ENCODE data around the gene IL3.

Gene IL3, protein sequence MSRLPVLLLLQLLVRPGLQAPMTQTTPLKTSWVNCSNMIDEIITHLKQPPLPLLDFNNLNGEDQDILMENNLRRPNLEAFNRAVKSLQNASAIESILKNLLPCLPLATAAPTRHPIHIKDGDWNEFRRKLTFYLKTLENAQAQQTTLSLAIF

DNA sequence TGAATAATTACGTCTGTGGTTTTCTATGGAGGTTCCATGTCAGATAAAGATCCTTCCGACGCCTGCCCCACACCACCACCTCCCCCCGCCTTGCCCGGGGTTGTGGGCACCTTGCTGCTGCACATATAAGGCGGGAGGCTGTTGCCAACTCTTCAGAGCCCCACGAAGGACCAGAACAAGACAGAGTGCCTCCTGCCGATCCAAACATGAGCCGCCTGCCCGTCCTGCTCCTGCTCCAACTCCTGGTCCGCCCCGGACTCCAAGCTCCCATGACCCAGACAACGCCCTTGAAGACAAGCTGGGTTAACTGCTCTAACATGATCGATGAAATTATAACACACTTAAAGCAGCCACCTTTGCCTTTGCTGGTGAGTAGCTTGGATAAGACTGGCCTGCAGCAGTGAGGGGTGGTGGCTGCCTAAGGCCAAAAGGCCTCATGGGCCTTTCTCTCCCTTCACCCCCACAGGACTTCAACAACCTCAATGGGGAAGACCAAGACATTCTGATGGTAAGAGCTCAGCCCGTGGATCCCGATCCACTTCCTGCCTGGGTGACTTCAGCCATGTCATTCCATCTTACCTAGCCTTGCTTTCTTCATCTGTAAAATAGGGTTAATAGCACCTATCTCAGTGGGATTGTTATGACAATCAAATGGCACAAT is at the start of gene IL3:
Gene IL3 (plus strand): TSS at position 155 of the 661 bp plus-strand sequence. CDS start 52 bp downstream, at position 207.
- no peak for DNase-seq (ENCODE audit: low read depth)

DNA sequence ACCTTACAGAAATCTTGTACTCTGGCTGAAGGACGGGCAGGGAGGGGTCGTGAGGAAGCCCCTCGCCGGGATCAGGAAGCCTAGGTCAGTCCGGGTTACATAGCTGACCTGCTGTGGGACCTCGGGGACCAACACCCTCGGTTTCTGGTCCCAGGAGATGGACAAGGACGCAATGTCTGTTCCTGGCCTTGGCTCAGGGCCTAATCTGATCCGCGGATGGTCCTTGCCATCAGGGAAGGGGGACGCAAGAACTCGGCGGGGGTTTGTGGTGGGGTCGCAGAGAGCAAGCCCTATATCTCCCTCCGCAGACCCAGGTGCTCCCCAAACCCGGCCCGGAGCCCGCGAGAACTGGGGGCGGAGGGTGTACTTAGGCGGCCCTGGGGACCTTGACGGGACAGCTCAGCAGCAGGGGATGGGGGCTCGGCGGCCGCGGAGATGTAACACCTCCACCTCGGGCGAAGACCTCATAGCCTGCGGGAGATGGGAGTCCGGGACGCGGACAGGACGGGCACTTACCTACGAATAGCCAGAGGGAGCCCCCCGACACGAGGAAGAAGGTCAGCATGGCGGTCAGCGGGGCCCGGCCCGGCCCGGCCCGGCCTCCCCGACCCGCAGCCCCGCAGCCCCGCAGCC is 49.4 kb upstream of the IL3 start:
- no peak for DNase-seq (ENCODE audit: low read depth)

DNA sequence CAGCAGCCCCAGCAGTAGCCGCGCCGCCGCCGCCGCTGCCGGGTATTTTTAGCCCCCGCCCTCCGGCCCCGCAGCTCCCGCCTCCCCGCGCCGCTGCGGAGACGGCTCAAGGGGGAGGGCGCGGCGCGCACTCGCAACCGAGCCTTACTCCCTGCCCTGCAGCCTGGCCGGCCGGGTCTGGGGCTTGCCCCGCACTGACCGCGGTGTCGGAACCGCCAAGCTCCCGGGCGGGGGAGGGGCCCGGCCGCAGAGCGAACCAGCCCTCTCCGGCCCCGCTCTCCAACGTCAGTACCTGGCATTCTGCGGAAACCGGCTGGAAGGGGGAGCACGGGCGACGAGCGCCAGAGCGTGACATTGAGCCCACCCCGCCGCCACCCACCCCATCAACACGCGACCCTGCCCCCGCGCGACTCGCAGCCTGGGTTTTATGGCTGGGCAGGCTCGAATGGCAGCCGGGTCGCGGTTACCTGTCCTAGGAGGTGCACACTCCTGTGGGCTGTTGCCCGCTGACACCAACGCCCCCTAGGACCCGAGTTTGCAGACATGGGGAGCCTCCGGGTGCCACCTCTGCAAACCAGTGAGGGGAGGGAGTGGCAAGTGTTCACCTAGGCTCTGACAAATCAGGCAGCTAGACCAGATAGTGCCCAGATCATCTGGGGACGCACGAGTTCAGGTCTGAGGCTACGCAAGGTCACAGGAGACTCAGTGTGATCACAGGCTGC is 48.7 kb upstream of the IL3 start, which contains the start of gene ACSL6:
Gene ACSL6 (minus strand): TSS at position 37 of the 722 bp plus-strand sequence. CDS start 105 bp downstream, outside the sequence.
- DNase-seq (ENCODE audit: low read depth) = no peak

DNA sequence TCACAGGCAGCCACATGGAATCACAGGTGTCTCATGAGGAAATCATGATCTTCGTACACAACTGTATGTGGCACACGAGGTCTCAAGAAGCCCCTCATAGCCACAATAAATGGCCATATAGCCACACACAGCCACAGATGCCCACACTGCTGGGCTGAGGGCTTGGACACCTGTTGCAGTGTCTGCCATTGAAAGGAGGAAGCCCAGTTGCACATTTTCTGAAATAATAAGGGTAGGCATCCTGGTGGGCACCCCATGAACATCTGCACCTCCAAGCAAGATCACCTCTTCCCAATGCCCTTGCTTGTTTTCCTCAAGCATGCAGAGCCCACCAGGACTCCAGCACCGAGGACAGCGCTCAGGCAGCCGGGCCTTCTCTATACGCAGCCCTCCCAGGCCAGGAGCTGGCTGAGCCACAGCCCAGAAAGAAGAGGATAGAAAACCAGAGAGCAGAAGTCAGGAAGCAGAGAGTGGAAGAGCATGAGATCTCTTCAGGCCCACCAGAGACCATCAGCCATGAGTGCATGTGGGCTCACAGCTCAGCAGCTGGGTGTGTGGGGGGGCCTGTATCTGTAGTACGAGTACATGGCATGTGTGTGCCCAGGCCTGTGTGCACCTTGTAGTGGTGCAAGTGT is 48.0 kb upstream of the IL3 start:
- no peak for DNase-seq (ENCODE audit: low read depth)

DNA sequence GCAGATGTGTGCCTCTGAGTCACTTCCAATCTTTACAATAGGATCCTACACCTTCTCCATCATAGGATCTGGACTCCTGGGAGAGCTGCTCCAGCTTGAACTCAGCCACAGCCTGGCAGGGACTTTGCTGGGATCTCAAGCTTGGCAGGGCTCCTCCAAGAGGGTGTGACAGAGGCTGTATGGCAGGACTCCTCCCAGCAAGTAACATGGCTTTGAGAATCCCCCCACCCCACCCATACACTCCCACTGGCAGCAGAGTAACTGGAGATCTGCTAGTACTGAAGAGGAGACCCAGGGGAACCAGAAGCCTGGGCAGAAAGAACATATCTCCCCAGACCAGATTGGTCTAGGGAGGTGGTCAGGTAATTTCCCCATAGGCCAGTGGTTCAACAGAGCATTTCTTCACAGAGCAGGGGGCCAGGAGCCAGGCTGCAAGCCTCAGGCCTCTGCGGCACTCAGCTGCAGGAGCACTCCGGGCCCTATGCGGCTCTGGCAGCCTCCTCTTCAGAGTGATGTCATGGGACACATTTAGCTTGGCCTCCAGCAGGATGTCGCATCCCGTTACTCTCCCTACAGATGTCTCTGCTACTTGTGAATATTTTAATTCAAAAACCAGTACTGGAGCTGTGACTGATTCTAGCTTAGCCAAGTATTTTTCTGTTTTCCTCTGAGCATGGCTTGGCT is 47.3 kb upstream of the IL3 start:
- no peak for DNase-seq (ENCODE audit: low read depth)

DNA sequence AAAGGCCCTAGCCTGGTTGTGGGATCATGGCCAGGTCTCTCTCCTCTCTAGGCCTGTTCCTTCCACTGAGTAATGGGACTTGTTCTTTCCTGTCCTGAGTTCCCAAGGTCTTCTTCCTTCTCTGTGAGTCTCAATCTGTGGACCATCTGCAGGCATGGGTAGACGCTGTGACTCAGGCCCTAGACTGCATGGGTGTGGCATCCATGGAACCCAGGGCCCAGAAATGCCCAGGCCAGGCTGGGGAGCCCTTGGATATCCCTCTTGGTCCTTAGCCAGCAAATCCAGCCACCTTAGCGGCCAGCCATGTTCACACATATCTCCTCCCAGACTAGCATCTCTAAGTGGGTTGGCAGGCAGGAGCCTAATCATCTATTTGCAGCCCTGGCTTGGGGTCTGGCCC is 46.7 kb upstream of the IL3 start:
- no peak for DNase-seq (ENCODE audit: low read depth)

DNA sequence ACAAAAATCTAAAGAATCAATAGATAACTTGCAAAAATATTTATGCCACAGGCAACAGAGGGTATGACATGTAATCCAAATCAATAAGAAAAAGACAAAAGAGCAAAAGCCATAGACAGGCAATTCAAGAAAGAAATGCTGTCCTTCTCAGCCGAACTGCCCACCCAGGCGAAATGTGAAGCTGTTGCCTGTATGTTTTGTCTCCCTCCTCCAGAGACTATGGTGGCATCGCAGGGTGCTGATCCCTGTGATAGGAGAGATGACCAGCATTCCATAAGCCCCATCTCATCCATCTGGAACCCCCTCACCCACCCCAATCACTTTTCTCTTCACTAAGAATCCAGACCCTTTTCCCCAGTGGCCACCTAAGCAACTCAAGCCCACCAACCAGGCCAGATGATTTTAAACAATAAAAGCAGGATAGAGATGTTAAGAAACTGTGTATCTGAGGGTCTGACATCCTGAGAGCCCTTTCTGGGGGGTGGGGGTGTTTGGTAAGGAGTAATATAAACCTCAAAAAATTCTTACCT is 43.7 kb upstream of the IL3 start:
- no peak for DNase-seq (ENCODE audit: low read depth)

DNA sequence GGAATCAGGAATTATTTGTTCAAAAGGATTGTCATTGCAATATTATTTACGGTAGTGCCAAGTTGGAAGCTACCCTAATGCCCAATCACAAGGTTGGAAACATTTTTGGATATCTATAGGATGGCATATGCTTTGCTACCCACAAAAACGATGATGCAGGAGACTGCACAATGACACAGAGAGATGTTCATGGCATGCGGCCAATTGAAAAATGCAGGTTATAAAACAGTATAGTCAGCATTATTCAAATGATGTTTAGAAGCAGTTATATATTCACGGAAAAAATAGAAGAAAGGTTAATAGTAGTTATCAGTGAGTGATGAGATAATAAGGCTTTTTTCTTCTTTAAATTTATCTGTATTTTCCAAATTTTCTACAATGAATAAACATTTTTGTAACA is 43.1 kb upstream of the IL3 start:
- DNase-seq (ENCODE audit: low read depth) = no peak

DNA sequence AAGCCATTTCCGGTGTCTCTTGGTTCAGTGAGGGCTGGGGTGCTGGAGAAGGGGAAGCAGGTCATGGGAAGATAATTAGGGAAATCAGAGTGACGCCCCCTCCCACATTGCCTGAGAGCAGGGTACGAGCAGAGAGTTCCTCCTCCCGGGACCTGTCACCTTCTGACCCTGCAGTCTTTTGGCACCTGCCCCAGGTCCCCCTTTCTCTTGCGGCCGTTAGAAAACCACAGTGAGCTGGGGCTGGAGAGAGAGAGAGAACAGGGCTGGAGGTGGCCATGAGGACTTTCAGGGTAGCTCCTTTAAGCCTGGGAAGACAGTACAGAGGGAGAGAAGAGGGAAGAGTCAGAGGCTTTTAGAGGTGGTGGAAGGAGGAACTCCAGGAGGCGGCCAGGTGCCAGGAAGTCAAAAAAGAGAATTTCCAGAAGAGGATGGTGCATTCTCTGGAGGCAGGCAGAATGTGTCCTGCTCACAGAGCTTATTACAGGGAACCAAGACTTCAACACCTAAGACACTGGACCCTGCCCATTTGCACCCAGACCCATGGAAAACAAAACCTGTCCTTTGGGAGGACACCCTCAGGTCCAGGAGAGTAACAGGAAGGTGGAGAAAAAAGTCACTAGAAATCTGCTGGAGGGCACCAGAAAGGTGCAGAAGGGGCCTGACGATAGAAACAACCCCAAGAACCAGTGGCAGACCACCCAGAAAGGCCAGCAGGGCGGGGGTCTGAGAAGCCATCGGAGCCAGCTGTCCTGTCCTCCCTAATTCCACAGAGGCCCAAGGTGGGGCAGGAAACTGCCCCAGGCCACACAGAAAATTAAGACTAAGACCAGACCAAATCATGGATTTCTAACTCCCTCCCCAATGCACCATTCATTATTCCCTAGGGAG is 42.5 kb upstream of the IL3 start:
- no peak for DNase-seq (ENCODE audit: low read depth)

DNA sequence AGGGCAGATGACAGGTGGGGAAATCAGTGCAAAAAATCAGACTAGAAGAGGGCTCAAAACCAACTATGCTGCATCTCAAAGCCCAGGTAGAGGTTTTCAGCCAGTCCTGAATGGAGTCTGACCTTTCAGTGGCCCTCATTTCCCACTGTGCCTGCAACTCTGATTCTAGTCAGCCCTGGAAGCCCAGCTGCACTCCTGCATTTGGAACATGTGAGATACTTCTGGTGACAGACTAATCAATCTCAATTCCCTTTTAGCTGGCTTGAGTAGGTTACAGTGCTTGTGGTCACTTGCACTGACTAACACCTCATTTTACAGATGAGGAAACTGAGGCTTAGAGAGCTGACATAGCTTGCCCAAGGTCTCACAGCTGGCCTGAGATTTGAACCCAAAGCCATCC is 41.1 kb upstream of the IL3 start:
- no peak for DNase-seq (ENCODE audit: low read depth)

DNA sequence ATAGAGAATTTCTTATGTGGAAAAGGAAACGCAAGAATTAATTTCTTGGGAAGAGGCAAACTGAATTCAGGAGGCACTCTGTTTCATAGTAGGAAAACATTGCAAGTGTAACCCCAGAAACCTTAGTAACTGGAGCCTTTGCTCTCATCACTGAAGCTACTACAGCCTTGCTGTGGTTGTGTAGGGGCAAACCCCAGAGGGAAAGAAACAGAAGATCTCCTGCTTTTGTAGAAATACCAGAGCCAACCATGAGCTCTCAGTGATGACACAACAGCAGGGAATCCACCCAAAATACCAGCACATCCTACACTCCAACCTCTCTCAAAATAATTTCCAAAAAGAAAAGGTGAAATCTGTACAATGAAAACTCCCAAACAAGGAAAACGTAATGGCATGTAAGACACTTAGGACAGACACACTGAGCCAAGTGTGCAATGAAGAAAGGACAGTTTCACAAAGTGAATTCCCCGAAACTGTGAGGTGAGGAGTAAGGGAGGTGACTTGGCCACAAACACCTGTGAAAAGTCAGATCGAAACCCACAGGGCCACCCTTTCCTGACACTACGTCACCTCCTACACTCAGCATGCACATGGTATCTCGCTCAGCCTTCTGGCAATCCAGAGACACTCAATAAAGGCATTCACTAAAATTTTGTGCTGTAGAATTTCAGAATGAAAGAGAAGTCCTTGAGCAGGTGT is 40.4 kb upstream of the IL3 start:
- no peak for DNase-seq (ENCODE audit: low read depth)

DNA sequence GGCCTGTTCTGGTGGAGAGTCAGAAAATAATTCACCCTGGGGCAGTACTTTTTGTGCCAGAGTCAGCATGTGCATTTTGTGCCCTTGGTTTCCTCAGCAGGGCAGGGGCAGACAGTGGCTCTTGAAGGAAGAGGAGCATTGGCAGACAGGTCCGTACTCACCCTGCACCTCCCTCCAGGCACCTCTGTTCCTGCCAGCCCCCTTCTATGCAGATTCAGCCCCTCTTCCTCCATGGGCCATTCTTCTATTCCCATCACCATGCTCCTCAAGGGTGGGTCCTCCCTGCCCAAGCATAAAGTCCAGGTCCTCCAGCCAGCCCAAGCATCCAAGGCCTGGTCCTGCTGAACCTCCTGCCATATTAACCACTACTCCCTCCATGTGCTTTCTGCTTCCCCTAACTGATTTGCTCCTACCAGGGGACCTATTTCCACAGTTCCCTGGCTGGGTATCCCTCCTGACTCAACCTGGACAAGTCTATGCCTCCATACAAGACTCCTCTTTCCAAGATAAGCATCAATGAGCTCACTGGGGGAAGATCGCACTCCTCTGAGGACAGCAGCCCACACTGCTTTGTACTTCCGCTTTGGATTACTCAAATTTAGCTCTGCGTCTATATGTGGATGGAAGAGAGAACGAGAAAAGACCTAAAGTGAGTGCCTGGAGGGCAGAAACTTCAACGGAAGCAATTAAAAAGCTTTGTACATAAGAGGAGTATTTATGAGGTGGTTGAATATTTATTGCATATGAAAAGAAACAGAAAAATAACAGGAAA is 39.7 kb upstream of the IL3 start:
- no peak for DNase-seq (ENCODE audit: low read depth)

DNA sequence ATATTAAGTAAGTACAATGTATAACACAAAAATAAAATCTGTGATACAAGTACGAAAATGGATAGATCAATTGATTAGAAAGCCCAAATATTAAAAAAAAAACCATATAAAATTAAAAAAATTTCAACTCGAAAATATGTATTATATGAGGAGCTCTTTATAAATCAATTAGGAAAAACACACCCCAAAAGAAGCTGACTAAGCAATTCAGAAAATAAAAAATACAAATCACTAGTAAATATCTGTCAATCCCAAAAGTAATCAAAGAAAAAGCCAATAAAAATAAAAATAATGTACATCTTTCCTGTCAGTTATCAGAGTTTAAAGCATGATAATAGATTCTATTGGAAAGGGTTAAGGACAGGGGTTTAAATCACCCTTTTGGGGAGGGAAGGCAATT is 38.8 kb upstream of the IL3 start:
- no peak for DNase-seq (ENCODE audit: low read depth)

DNA sequence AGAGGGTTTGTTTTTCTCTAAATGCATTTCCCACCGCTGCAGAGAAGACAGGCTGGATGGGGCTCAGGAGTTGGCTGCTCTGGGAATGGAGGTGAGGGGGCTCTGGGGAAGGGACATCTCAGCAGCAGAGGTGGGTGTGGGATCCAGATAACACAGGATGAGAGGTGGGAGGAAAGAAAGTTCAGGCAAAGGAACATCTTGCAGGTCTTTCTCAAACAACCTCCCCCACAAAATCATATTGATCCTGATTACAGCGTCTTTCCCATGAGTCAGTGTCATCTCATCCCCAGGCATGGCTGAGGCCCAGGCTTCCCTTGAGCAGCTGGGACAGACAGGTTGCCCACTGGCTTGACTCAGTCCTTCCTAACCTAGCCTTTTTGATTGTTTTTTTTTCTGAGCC is 37.7 kb upstream of the IL3 start:
- DNase-seq (ENCODE audit: low read depth) = peak; percentile 29

DNA sequence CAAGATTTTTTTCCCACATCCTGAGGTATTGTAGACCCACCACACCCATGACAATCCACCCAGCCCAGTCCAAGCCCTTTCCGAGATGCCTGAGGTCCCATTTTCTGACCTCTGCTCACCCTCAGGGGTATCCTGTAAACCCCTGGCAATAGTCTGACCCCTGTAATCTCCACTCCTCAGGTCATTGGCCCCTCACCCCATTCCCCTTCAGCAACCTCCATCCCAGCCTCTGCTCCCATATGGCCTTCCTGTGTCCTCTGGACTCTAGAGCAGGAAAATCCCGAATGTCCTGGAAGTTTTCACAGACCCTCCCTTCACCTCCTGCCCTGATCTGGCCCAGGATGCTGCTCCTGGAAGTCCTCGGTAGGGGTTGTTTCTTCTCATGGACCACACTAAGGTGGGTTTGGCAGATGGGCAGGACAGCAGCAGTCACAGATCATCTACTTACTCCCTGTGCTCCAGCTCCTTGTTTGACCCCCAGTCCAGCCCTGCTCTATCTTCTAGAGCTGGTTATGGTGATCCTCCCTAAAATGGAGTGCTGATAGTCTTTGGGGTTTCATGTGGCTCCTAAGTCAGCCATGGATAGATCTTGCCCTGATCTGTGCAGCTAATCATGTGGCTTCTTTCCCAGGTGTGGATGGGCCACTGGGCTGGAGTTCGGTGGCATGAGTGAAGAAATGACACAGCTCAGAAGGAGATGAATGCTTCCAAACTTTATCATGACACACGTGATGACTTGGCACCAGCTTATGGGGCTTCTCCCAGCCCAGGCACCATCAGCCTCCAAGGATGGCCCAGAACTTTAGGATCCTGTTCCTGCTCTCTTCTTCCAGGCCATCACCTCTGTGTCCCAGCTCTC is 37.0 kb upstream of the IL3 start:
- no peak for DNase-seq (ENCODE audit: low read depth)

DNA sequence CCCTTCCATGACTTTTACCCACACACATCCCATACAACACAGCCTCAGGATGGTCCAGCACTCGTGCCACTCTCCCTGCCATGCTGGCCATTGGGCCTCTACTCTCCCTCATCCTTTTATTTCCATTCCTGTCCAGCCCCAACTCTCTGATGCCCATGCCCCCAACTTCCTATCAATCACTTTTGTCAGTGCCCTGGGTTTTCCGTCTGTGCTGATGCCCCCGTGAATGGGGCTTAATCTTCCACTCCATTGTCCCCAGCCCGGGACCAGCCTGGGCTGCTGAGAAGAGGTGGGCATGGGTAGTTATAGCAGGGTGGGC is 36.4 kb upstream of the IL3 start:
- DNase-seq (ENCODE audit: low read depth) = no peak

DNA sequence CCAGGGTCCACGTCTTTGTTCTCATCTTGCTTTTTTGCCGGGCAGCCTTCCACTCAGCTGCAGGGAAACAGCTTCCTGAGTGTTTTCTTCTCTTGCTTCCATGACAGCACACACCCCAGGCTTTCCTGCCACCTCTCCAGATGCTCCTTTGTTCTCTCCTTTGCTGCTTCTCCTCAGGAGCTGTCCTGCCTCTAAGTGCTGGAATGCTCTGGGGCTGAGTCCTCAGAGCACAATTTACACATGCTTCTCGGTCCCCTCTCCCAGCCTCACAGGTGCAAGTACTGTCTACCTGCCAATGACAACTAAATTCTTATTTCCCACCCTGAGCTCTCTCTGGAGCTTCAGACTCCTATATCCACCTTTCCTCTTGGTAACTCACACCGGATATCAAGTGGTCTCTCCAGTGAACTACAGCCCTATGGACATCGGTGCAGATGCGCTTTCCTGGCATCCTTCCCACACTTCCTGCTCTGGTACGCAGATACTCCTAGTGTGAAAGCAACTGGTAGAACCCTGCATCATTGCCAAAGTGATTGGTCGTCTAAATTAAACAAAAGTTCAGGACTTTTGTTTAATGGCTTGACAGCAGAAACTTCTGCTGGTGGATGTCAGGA is 35.6 kb upstream of the IL3 start:
- no peak for DNase-seq (ENCODE audit: low read depth)

DNA sequence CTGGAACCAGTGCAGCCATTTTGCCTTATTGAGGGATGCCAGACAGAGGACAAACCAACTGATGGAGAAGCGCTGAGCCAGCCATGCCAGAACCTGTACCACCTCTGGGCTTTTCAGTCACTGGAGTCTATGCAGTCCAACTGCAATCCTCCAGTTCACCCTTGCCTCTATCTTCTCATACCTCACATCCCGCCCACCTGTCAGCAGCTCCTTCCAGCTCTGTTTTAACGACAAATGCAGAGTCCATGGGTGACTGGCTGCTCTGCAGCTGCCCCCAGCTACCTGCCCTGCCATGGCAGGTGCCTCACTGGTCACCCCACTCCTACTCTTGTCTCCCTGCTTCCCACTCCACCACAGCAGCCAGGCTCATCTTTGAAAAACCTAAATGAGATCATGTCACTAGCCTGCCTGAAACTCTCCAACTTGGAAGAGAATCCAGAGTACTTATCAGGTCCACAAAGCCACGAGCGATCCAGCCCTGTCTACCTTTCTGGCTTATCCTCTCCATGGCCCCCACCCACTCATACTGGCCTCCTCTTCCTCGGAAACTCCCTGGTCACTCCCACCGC is 35.0 kb upstream of the IL3 start:
- DNase-seq (ENCODE audit: low read depth) = no peak

Measured in HS-5 (cell line).